K562 (cell line): ENCODE data around the gene SLC22A23. TPM values are rescaled to one million over a fixed set of nuclear protein-coding genes. Genes with fewer than 3 reads are reported as not detected.
A peak's percentile ranks its signal among the peaks of the same experiment; 100 is the strongest.

ENCODE experiments used
- ATAC-seq: fragments of 200-7000 bp; cut with Tn5 transposase; 3 replicates; pipeline ENCODE4 v1.9.1; 2020; ENCODE audit warnings: moderate library complexity
- BruUV-seq: library from RNA; stranded (reverse); fragments of 400-500 nt; replicated peaks from 2 replicates; lab custom pipeline; 2021; lab: Mats Ljungman, UMichigan
- CTCF ChIA-PET: fragments of 300-600 bp; formaldehyde crosslinking; extraction: SDS; loops from one replicate; lab custom pipeline; 2021; ENCODE audit warnings: low intra/inter-chr PET ratio; lab: Yijun Ruan, JAX
- POLR2A ChIA-PET: fragments of 300-600, 350-650 bp; sonication (Branson Sonifier 250); formaldehyde crosslinking; extraction: SDS; loops from one replicate; lab custom pipeline; 2021; ENCODE audit warnings: antibody characterized with exemption, inconsistent platforms; lab: Yijun Ruan, JAX
- DNase-seq, 4 experiments: peaks; one replicate each; pipeline versions ENCODE4 v3.0.0 to v3.0.0-alpha.2; 2011 to 2018; ENCODE audit warnings: low spot score in 3 of 4, mixed read lengths in 3 of 4; ENCODE audit errors: extremely low read depth in 1 of 4
- FAIRE-seq: peaks from 2 replicates; lab custom pipeline; 2011; peaks lifted over from hg19 to GRCh38; lab: Jason Lieb, UNC
- H2AFZ ChIP-seq: 2 replicates; pipeline ENCODE4 v1.6.0; 2011; ENCODE audit warnings: low read depth, low read length, control low read depth, inconsistent platforms
- H3K27ac ChIP-seq: fragments of 200-600 bp; 3 replicates; pipeline ENCODE4 v1.8.0; 2011; ENCODE audit warnings: low read depth, mild to moderate bottlenecking, control low read depth, inconsistent platforms, low read length, moderate library complexity, mixed read lengths; ENCODE audit errors: extremely low read depth
- H3K27me3 ChIP-seq, 2 experiments: fragments of 300-600 bp in 1 of 2; 2 replicates in 1 of 2; 3 replicates in 1 of 2; pipeline versions ENCODE4 v1.6.0 to v1.8.0; 2011; ENCODE audit warnings: inconsistent platforms in 2 of 2, low read length in 2 of 2, mild to moderate bottlenecking in 1 of 2, mixed read lengths in 1 of 2, moderate library complexity in 1 of 2; ENCODE audit not compliant: control insufficient read depth in 2 of 2, insufficient read depth in 2 of 2
- H3K36me3 ChIP-seq: fragments of 300-600 bp; 3 replicates; pipeline ENCODE4 v1.8.0; 2011; ENCODE audit warnings: mild to moderate bottlenecking, low read length, inconsistent platforms; ENCODE audit not compliant: control insufficient read depth, insufficient read depth
- H3K4me1 ChIP-seq, 2 experiments: fragments of 200-600 bp in 1 of 2; replicated peaks in 1 of 2; 2 replicates in 1 of 2; 3 replicates in 1 of 2; pipeline versions ENCODE4 v1.5.1 to v1.8.0; 2011; ENCODE audit warnings: inconsistent platforms in 2 of 2, low read length in 2 of 2, mild to moderate bottlenecking in 1 of 2, mixed read lengths in 1 of 2, moderate library complexity in 1 of 2; ENCODE audit not compliant: control insufficient read depth in 2 of 2, insufficient read depth in 2 of 2
- H3K4me2 ChIP-seq: 2 replicates; pipeline ENCODE4 v1.6.1; 2011; ENCODE audit warnings: low read length, control low read depth, inconsistent platforms, mixed read lengths; ENCODE audit not compliant: insufficient read depth
- H3K4me3 ChIP-seq: fragments of 200-600 bp; sonication (generic), shearing (Covaris generic); 2 replicates; pipeline ENCODE4 v1.5.1; 2016; ENCODE audit warnings: control low read depth, inconsistent platforms
- H3K79me2 ChIP-seq: fragments of 200-600 bp; 3 replicates; pipeline ENCODE4 v1.8.0; 2011; ENCODE audit warnings: low read length, inconsistent platforms; ENCODE audit not compliant: control insufficient read depth, insufficient read depth
- H3K9ac ChIP-seq, 2 experiments: 2 replicates each; pipeline versions ENCODE4 v1.6.0 to v1.6.1; 2011; ENCODE audit warnings: low read depth in 2 of 2, low read length in 2 of 2, control low read depth in 1 of 2, inconsistent platforms in 1 of 2, mild to moderate bottlenecking in 1 of 2, mixed read lengths in 1 of 2; ENCODE audit not compliant: insufficient read depth in 1 of 2
- H3K9me1 ChIP-seq: one replicate; pipeline ENCODE4 v1.6.0; 2011; ENCODE audit warnings: inconsistent platforms, mild to moderate bottlenecking, low read length, moderate library complexity; ENCODE audit not compliant: control insufficient read depth, insufficient read depth
- H3K9me3 ChIP-seq: replicated peaks from 2 replicates; pipeline ENCODE4 v1.5.1; 2011; ENCODE audit warnings: low read depth, low read length, inconsistent platforms; ENCODE audit not compliant: control insufficient read depth, insufficient read depth
- H4K20me1 ChIP-seq: replicated peaks from 2 replicates; pipeline ENCODE4 v1.6.1; 2011; ENCODE audit warnings: low read length, inconsistent platforms, mixed read lengths; ENCODE audit not compliant: control insufficient read depth, insufficient read depth
- ATF2 ChIP-seq: sonication (generic); formaldehyde crosslinking; IDR thresholded peaks from 2 replicates; pipeline ENCODE4 v1.8.1; 2022; ENCODE audit warnings: missing genetic modification reagents
- EP300 ChIP-seq: IDR thresholded peaks from 2 replicates; pipeline ENCODE4 v1.6.1; 2012; ENCODE audit warnings: low read length, improper control_type of control experiment
- ETS2 ChIP-seq: IDR thresholded peaks from 2 replicates; pipeline ENCODE4 v1.6.1; 2016; ENCODE audit warnings: borderline replicate concordance, missing genetic modification characterization, mild to moderate bottlenecking, moderate library complexity, missing compliant biosample characterization; ENCODE audit not compliant: poor library complexity, severe bottlenecking
- FOSL1 ChIP-seq: fragments of 200-800 bp; sonication (Bioruptor generic); conservative IDR thresholded peaks from 2 replicates; pipeline ENCODE4 v1.6.1; 2016; ENCODE audit warnings: missing genetic modification characterization, missing compliant biosample characterization
- HIVEP1 ChIP-seq: fragments of 250-450 bp; sonication (Bioruptor Pico); IDR thresholded peaks from 2 replicates; pipeline ENCODE4 v1.4.0; 2020; ENCODE audit warnings: mild to moderate bottlenecking
- JUND ChIP-seq, 2 experiments: IDR thresholded peaks; 2 replicates in 1 of 2; 3 replicates in 1 of 2; pipeline ENCODE4 v1.6.1; 2011; ENCODE audit warnings: borderline replicate concordance in 2 of 2, low read depth in 2 of 2, low read length in 2 of 2, improper control_type of control experiment in 1 of 2, missing biosample characterization in 1 of 2, missing genetic modification characterization in 1 of 2, missing genetic modification reagents in 1 of 2
- KDM2B ChIP-seq: fragments of 250-450 bp; sonication (Bioruptor Pico); IDR thresholded peaks from 2 replicates; pipeline ENCODE4 v1.8.0; 2021; ENCODE audit warnings: mild to moderate bottlenecking, moderate library complexity
- KLF16 ChIP-seq: IDR thresholded peaks from 2 replicates; pipeline ENCODE4 v1.6.1; 2016; ENCODE audit warnings: antibody characterized with exemption
- NCOA2 ChIP-seq, 2 experiments: fragments of 450-650 bp; IDR thresholded peaks; 2 replicates each; pipeline ENCODE4 v1.6.1; 2018; ENCODE audit warnings: mild to moderate bottlenecking in 2 of 2, moderate library complexity in 1 of 2; ENCODE audit not compliant: partially characterized antibody in 2 of 2
- NONO ChIP-seq, 2 experiments: fragments of 200-400 bp in 1 of 2; fragments of 450-650 bp in 1 of 2; formaldehyde crosslinking in 1 of 2; IDR thresholded peaks; 2 replicates each; pipeline ENCODE4 v1.6.1; 2017; ENCODE audit warnings: low read depth in 2 of 2, mild to moderate bottlenecking in 2 of 2, moderate library complexity in 2 of 2, low read length in 1 of 2
- NR0B1 ChIP-seq: fragments of 450-650 bp; IDR thresholded peaks from one replicate; pipeline ENCODE4 v1.6.1; 2018; ENCODE audit warnings: mild to moderate bottlenecking, moderate library complexity; ENCODE audit not compliant: partially characterized antibody
- PML ChIP-seq: IDR thresholded peaks from 2 replicates; pipeline ENCODE4 v1.6.1; 2012; ENCODE audit warnings: low read length, inconsistent platforms
- POLR2AphosphoS5 ChIP-seq: IDR thresholded peaks from 2 replicates; pipeline ENCODE4 v1.6.1; 2011; ENCODE audit warnings: mild to moderate bottlenecking, low read depth, low read length, moderate library complexity; ENCODE audit not compliant: control insufficient read depth, insufficient read depth
- SMARCA4 ChIP-seq: fragments of 450-650 bp; IDR thresholded peaks from 2 replicates; pipeline ENCODE4 v1.6.1; 2016
- SMARCE1 ChIP-seq: fragments of 450-650 bp; IDR thresholded peaks from 2 replicates; pipeline ENCODE4 v1.7.1; 2016; ENCODE audit warnings: mild to moderate bottlenecking
- ZC3H8 ChIP-seq: fragments of 450-650 bp; IDR thresholded peaks from 2 replicates; pipeline ENCODE4 v1.6.1; 2017
- WGBS: fragments of 100-300 bp; shearing (Covaris generic); methylation state at CpG from one replicate; pipeline ENCODE4 v1.1.6; 2016; ENCODE audit warnings: low coverage, mixed read lengths; ENCODE audit not compliant: insufficient coverage; ENCODE audit errors: missing lambda C conversion rate; 5-methylcytosine and 5-hydroxymethylcytosine counted together
- in situ Hi-C: fragments of 300-500 bp; cut with MboI; formaldehyde crosslinking; loops from 4 replicates; pipeline ENCODE4 v1.15.0; 2018; ENCODE audit warnings: inconsistent platforms, mixed read lengths
- intact Hi-C: fragments of 100-400 bp; cut with micrococcal nuclease; formaldehyde crosslinking; loops from 2 replicates; pipeline ENCODE4 v1.14.2; 2022
- polyA plus RNA-seq, 8 experiments: library from polyadenylated mRNA; depleted of rRNA in 4 of 8; stranded (reverse) in 5 of 8; unstranded in 3 of 8; fragments of >200 nt; fragmentation: Nextera tagmentation in 2 of 8; fragmentation: Illumina TruSeq in 1 of 8; extraction: Ambion mirVana in 2 of 8; extraction: Trizol in 1 of 8; gene quantifications; 2 replicates each; pipeline versions ENCODE4 v1.2.1 to v1.2.3, GENCODE V29; 2011 to 2014; ENCODE audit warnings: inconsistent platforms in 1 of 8, missing spikeins in 1 of 8
- total RNA-seq, 7 experiments: library from RNA; depleted of rRNA in 6 of 7; stranded (reverse); fragments of >200 nt in 6 of 7; fragmentation: Illumina TruSeq in 2 of 7; extraction: Trizol in 2 of 7; gene quantifications; 2 replicates each; pipeline versions ENCODE4 v1.2.1 to v1.2.3, GENCODE V29; 2011 to 2021; ENCODE audit warnings: low replicate concordance in 1 of 7

Gene SLC22A23
- total and polyA plus RNA-seq, 9 of the 15 experiments (the other 6 are each of a cell fraction or from before 2014, with no cell fraction given) = 0.30 to 8.7 (median 2.5) TPM

- intact Hi-C loops = loop anchor here (2.0 to 5.0 kb wide), 3 partner anchors 14 to 325 kb away; no protein-coding TSS in a partner anchor
- TF ChIP-seq JUND (IDR thresholded peaks at IDR 0.05; ENCODE audit: borderline replicate concordance, low read depth, low read length) (no peak), JUND (tag; IDR thresholded peaks at IDR 0.05; ENCODE audit: borderline replicate concordance, low read depth, low read length) (peak; percentile 19; the same call in 2 of the 3 replicates), HIVEP1 (no peak), NCOA2 (IDR thresholded peaks at IDR 0.05; ENCODE audit: partially characterized antibody in 2 of 2) (no peak), KDM2B (no peak), ZC3H8 (no peak), FOSL1 (0 out of 2 replicates have a peak, but pooled peaks have one; percentile 32), POLR2AphosphoS5 (0 out of 2 replicates have a peak, but pooled peaks have one; percentile 39), ATF2 (CRISPR knock-in tag) (no peak), ETS2 (tag) (no peak), SMARCA4 (peak; percentile 83), NONO (IDR thresholded peaks at IDR 0.05; ENCODE audit: low read depth in 2 of 2, low read length in 1 of 2) (no peak), PML (peak; percentile 71; the same call in 1 of the 2 replicates), EP300 (peak; percentile 70), NR0B1 (no peak), SMARCE1 (0 out of 2 replicates have a peak, but pooled peaks have one; percentile 61), KLF16 (peak; percentile 70)
Observed at GRCh38 chr6:3406891-3407809, 49.7 kb downstream of the SLC22A23 start.

More at GRCh38 chr6:3406891-3407809, 49.7 kb downstream of the SLC22A23 start:
- Histone ChIP-seq H3K4me3 (no peak overlapping the region), H3K9me3 (no peaks in the 10 kb centered on the region), H3K27ac (peak overlapping the region; percentile 69), H4K20me1 (no peaks in the 10 kb centered on the region), H3K4me1 (peaks cover 37 to 74% of the 10 kb centered on the region in 2 experiments), H3K36me3 (no peaks in the 10 kb centered on the region; the same call in 2 of the 3 replicates), H3K79me2 (no peaks in the 10 kb centered on the region; the same call in 2 of the 3 replicates), H3K4me2 (peak overlapping the region; percentile 38), H2AFZ (peak overlapping the region; percentile 35), H3K9ac (peak overlapping the region in 1 of 2 experiments; percentile 52; a peak in 2 of 4 replicates), H3K9me1 (no peaks in the 10 kb centered on the region), H3K27me3 (no peaks in the 10 kb centered on the region)
- in situ Hi-C loops = no loop called here
- POLR2A ChIA-PET = interaction anchor here (0.7 to 3.9 kb wide), 4 partner anchors 15 to 427 kb away, joined by 3 to 15 read pairs (median 3); no protein-coding TSS in a partner anchor
- BruUV-seq = no TSS peak
- CTCF ChIA-PET = no interaction called here
- ATAC-seq (peak; percentile 35), FAIRE-seq (peak; percentile 62), DNase-seq (peak in 2 of 4 experiments; percentile 63 to 78)
- 28% methylated on average over 3 of the region's 3 CpGs for WGBS
